ENCODE data around the gene KRT13. TPM values are rescaled to one million over a fixed set of nuclear protein-coding genes. Genes with fewer than 3 reads are reported as not detected.

KRT13 gene
- total RNA-seq, 1 experiment from 2014 or later: 1.4 TPM

DNA sequence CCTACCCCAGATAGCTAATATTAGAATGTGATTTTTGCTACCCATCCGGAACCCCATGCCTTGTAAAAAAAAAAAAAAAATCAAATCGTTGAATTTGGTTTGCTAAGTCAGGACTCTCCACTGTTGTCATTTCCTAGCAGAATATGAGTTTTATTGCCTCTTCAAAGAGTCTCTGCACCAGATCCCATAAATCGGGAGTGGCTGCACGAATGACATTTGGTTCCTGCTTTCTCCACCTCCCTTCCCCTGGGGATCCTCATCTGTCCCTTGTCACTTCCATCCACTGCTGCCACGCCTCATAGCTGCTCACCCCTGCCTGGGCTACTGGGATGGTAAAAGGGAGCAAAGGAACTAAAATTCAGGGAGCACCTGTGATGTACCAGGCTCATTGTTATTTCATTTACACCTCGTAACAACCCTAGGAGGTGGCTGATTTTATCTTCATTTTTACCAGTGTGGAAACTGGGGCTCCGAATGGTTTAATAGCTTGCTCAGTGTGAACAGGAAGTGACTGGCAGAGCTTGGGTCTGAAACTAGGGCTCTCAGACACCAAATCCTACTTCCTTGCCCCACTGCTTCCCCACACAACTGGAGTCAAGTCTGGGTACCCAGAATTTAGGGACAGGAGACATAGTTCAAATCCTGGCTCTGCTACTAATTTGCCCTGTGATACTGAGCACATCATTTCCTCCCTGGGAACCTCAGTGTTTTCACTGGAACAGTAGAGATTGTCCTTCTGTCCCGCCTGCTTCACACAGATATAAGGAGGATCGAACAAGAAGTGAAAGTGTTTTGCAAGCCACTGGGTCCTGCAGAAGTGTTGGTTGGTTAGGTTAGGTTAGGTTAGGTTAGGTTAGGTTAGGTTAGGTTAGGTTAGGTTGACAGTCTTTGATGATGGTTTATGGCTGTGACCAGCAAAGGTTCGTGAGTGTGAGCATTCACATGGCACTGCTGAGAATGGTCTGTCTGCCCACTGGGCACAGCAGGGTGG is 15.1 kb downstream of the KRT13 start:
- ATAC-seq: no peak
- DNase-seq: no peak
- BruUV-seq (replicated peaks): no TSS peak
- Histone ChIP-seq H2AFZ (ENCODE audit: low read length) (no peak overlapping the region), H3K4me2 (ENCODE audit: low read length) (no peak overlapping the region), H3K27ac (ENCODE audit: low read length) (no peak overlapping the region), H3K36me3 (ENCODE audit: low read depth, low read length) (no peaks in the 10 kb centered on the region), H3K9me3 (ENCODE audit: low read length) (no peaks in the 10 kb centered on the region), H3K27me3 (ENCODE audit: low read length) (no peaks in the 10 kb centered on the region), H3K79me2 (ENCODE audit: low read length) (no peaks in the 10 kb centered on the region), H3F3A (ENCODE audit: low read length, unreplicated experiment) (no peaks in the 10 kb centered on the region), H4K20me1 (ENCODE audit: low read length) (no peaks in the 10 kb centered on the region), H3K9ac (ENCODE audit: low read length) (no peak overlapping the region), H3K9me2 (replicated peaks; ENCODE audit: low read length) (no peaks in the 10 kb centered on the region), H3K4me3 (ENCODE audit: low read length) (no peak overlapping the region), H3K4me1 (ENCODE audit: insufficient read depth, low read length) (peaks cover 8% of the 10 kb centered on the region)
- intact Hi-C loops (cut with micrococcal nuclease): loop anchor here (10.0 kb wide), 1 partner anchor 165 kb away; no protein-coding TSS in a partner anchor
- no peak for TF ChIP-seq EZH2 (IDR thresholded peaks at IDR 0.05; ENCODE audit: low read length, unreplicated experiment)
- TF ChIP-seq, protein P1, sequence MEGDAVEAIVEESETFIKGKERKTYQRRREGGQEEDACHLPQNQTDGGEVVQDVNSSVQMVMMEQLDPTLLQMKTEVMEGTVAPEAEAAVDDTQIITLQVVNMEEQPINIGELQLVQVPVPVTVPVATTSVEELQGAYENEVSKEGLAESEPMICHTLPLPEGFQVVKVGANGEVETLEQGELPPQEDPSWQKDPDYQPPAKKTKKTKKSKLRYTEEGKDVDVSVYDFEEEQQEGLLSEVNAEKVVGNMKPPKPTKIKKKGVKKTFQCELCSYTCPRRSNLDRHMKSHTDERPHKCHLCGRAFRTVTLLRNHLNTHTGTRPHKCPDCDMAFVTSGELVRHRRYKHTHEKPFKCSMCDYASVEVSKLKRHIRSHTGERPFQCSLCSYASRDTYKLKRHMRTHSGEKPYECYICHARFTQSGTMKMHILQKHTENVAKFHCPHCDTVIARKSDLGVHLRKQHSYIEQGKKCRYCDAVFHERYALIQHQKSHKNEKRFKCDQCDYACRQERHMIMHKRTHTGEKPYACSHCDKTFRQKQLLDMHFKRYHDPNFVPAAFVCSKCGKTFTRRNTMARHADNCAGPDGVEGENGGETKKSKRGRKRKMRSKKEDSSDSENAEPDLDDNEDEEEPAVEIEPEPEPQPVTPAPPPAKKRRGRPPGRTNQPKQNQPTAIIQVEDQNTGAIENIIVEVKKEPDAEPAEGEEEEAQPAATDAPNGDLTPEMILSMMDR (conservative IDR thresholded peaks at IDR 0.05; ENCODE audit: low read depth, low read length): no peak
- no peak for TF ChIP-seq EZH2phosphoT487 (IDR thresholded peaks at IDR 0.05; ENCODE audit: borderline replicate concordance, low read length)
- ChIA-PET POLR2A (ENCODE audit: unreplicated experiment) (no interaction called here), CTCF (no interaction called here)

DNA sequence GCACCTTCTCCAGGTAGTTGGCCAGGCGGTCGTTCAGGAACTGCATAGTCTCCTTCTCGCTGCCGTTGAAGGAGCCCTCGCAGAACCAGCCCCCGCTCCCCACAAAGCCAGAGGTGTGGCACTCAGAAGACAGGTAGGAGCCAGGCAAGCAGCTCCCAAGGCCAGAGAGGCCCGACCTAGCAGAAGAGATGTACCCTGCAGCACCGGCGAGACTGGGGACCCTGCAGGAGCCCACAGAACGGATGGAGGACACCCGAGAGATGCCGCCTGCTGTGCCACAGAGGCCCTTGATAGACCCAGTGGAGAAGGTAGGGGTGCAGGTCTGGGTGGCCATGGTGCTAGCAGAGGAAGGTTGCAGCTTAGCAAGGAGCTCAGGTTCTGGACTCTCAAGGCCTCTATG is 15.9 kb downstream of the KRT13 start, which contains the start of gene KRT36:
Gene KRT36, minus strand, starts transcription at position 380 of the 400 bp plus-strand sequence. Its CDS starts 46 bp downstream, at position 334.
- H3K4me3 ChIP-seq (ENCODE audit: low read length): no peak within 1 kb of the TSS
- POLR2A ChIA-PET (ENCODE audit: unreplicated experiment): no interaction called here
- TF ChIP-seq, protein P1 (conservative IDR thresholded peaks at IDR 0.05; ENCODE audit: low read depth, low read length): no peak
- TF ChIP-seq EZH2phosphoT487 (IDR thresholded peaks at IDR 0.05; ENCODE audit: borderline replicate concordance, low read length): no peak
- TF ChIP-seq EZH2 (IDR thresholded peaks at IDR 0.05; ENCODE audit: low read length, unreplicated experiment): no peak
- H3K4me2 ChIP-seq (ENCODE audit: low read length): no peak within 1 kb of the TSS
- intact Hi-C loops (cut with micrococcal nuclease): no loop called here
- no peak within 1 kb of the TSS for H2AFZ ChIP-seq (ENCODE audit: low read length)
- no peaks in the 10 kb centered on the region for H3K79me2 ChIP-seq (ENCODE audit: low read length)
- no peaks in the 10 kb centered on the region for H3K36me3 ChIP-seq (ENCODE audit: low read depth, low read length)
- ATAC-seq (no peak), DNase-seq (no peak)
- H4K20me1 ChIP-seq (ENCODE audit: low read length): no peaks in the 10 kb centered on the region
- H3K9ac ChIP-seq (ENCODE audit: low read length): no peak within 1 kb of the TSS
- peaks cover 4% of the 10 kb centered on the region for H3K4me1 ChIP-seq (ENCODE audit: insufficient read depth, low read length)
- H3K9me3 ChIP-seq (ENCODE audit: low read length): no peaks in the 10 kb centered on the region
- CTCF ChIA-PET: no interaction called here
- H3K9me2 ChIP-seq (replicated peaks; ENCODE audit: low read length): no peaks in the 10 kb centered on the region
- no peaks in the 10 kb centered on the region for H3F3A ChIP-seq (ENCODE audit: low read length, unreplicated experiment)
- H3K27me3 ChIP-seq (ENCODE audit: low read length): no peaks in the 10 kb centered on the region
- no TSS peak for BruUV-seq (replicated peaks)
- no peak within 1 kb of the TSS for H3K27ac ChIP-seq (ENCODE audit: low read length)

Data from PC-3 (cell line).